Subcutaneous adipose tissue (tissue), 4 donors: ENCODE results near the gene GRIN2A. TPM values are rescaled to one million over a fixed set of nuclear protein-coding genes. Genes with fewer than 3 reads are reported as not detected.

Experiments
- total RNA-seq, 4 donors: library from RNA; depleted of rRNA; stranded (reverse); fragments of >200 nt; gene quantifications; one replicate each; pipeline ENCODE4 v1.1.0, GENCODE V29; 2016
- TF ChIP-seq, protein P1 (sequence below): fragments of 450-650 bp; IDR thresholded peaks from one replicate; pipeline ENCODE4 v1.5.1; 2016; ENCODE audit warnings: low read depth, mild to moderate bottlenecking, control low read depth, antibody characterized with exemption, moderate library complexity

Gene GRIN2A
- total RNA-seq, 4 donors from 2014 or later: under 0.01 to 0.19 (median 0.17) TPM; not detected in 1

GRCh38 chr16:10027553-10027952 is 154.7 kb downstream of the GRIN2A start:
- TF ChIP-seq, protein P1, sequence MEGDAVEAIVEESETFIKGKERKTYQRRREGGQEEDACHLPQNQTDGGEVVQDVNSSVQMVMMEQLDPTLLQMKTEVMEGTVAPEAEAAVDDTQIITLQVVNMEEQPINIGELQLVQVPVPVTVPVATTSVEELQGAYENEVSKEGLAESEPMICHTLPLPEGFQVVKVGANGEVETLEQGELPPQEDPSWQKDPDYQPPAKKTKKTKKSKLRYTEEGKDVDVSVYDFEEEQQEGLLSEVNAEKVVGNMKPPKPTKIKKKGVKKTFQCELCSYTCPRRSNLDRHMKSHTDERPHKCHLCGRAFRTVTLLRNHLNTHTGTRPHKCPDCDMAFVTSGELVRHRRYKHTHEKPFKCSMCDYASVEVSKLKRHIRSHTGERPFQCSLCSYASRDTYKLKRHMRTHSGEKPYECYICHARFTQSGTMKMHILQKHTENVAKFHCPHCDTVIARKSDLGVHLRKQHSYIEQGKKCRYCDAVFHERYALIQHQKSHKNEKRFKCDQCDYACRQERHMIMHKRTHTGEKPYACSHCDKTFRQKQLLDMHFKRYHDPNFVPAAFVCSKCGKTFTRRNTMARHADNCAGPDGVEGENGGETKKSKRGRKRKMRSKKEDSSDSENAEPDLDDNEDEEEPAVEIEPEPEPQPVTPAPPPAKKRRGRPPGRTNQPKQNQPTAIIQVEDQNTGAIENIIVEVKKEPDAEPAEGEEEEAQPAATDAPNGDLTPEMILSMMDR: no peak

DNA sequence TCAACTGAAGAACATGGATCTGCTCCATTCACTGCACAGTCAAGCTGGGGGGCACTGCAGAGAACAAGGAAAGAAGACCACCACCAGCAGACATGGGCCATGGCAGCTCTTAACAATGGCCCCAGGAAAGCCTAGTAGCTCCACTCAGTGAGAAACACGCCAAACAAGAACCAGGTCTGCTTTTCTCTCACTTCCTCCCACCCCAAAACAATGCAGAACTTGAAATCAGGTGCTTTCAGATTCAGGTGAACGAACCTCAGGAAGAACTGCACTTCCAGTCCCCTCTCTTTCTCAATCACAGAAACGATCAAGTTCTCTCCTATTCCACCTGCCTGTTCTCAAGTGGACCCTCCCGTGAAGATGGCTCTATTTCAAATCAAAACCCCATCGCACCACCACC is 155.6 kb downstream of the GRIN2A start:
- TF ChIP-seq, protein P1: no peak

- TF ChIP-seq, protein P1: no peak
These were observed 160.1 kb downstream of the GRIN2A start for GRCh38 chr16:10022098-10022497.

DNA sequence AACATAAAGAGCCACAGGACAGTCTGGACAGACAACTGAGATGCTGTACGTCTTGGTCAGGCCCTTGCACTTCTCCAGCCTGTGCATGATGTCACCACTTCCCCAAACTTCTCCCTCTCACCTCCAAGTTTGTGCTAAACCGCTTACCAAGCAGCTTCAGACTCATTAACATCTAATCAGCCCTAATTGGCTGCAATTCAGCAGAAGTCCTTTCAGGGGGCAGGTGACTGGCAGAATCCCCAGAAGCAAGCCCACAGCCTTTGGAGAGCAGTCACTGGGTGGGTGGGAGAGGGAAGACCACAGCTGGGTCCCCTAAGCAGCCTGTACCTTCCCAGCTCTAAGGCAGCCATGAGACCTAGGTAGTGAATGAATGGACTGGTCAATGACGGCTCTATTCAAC is 161.4 kb downstream of the GRIN2A start:
- TF ChIP-seq, protein P1: no peak

GRCh38 chr16:10016752-10017151 is 165.5 kb downstream of the GRIN2A start:
- TF ChIP-seq, protein P1: no peak

DNA sequence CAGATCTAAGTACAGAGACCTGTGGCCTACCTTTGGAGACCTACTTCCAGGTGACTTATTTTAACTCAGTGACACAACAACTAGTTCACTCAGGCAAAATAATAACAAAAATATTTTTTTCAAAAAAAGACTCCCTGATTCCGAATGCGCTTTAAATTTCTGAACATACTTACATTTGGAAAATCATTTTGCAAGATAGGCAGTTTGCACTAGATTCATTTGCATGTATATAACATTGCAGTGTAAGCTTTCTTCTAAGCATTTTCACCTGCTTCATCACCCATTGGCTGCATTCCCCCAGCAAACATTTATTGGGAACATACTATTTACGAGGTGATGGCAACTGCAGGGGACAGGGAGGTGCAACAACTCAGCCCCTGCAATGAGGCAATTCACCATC is 166.8 kb downstream of the GRIN2A start:
- TF ChIP-seq, protein P1: no peak

DNA sequence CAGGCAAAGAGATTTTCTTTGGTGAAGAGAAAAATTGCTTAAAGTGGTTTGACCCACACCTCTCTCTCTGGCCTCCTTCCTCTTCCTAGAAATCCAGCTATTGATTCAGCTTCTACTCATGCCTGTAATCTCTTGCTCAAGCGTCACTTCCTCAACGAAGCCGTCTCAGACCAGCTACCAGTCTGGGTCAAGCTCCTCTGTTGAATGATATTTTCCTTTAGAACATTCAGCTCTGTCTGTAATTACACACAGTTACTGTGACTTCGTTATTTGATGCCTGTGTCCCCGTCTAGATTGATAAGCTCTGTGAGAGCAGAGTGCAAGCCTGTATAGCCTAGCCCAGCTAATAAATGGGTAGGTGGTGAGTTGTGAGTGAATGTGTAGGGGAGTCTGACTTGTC is 168.5 kb downstream of the GRIN2A start:
- TF ChIP-seq, protein P1: no peak

DNA sequence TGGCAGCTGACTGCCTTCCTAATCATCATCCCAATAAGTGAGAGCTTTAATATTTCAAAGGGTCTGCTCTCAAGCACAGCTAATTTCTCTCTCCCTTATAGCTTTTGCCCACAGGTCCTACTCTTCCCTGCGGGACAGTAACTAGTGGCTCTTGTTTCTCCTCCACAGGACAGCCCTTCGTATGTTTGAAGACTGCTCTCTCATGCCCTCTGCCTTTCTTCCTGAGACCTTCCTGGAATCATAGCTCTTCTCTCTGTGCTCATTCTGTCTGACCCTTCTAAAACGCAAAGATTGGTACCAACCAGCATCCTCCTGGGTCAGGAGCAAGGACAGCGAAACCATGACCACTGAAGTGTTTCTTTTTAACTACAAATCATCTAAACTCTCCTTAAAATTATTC is 168.9 kb downstream of the GRIN2A start:
- TF ChIP-seq, protein P1: no peak
